ENCODE measurements around the gene ETS1. TPM values are rescaled to one million over a fixed set of nuclear protein-coding genes. Genes with fewer than 3 reads are reported as not detected.

ETS1 gene
- polyA plus RNA-seq, 1 donor from 2014 or later, result 0.42 TPM

GRCh38 chr11:128599729-128600128 is 12.4 kb upstream of the ETS1 start:
- Histone ChIP-seq H3K79me2 (replicated peaks; ENCODE audit: insufficient read depth, low read length) (no peaks in the 10 kb centered on the region), H3K4me3 (ENCODE audit: low read length) (no peak overlapping the region)

GRCh38 chr11:128598506-128599150 is 11.3 kb upstream of the ETS1 start:
- H3K9ac ChIP-seq (ENCODE audit: low read length), result no peak overlapping the region
- no peak overlapping the region for H2AFZ ChIP-seq (ENCODE audit: low read depth, low read length)
- no peaks in the 10 kb centered on the region for H3K36me3 ChIP-seq (ENCODE audit: insufficient read depth, low read length)
- H3F3A ChIP-seq (ENCODE audit: insufficient read depth, low read length, poor library complexity, severe bottlenecking), result no peaks in the 10 kb centered on the region
- no peaks in the 10 kb centered on the region for H3K79me2 ChIP-seq (replicated peaks; ENCODE audit: insufficient read depth, low read length)
- no peak for TF ChIP-seq MXI1 (conservative IDR thresholded peaks at IDR 0.05; ENCODE audit: poor library complexity, severe bottlenecking)
- no peak for TF ChIP-seq EZH2 (IDR thresholded peaks at IDR 0.05; ENCODE audit: borderline replicate concordance, insufficient read depth, low read length, poor library complexity, severe bottlenecking)
- TF ChIP-seq TAF1 (IDR thresholded peaks at IDR 0.05; ENCODE audit: low read depth), result no peak
- no peak for TF ChIP-seq RAD21 (conservative IDR thresholded peaks at IDR 0.05)
- no peaks in the 10 kb centered on the region for H3K9me2 ChIP-seq (ENCODE audit: insufficient read depth, low read length)
- H3K4me3 ChIP-seq (ENCODE audit: low read length), result no peak overlapping the region
- H3K9me3 ChIP-seq (ENCODE audit: low read length), result no peaks in the 10 kb centered on the region
- no peak overlapping the region for H3K27ac ChIP-seq (ENCODE audit: low read length)
- H4K20me1 ChIP-seq (ENCODE audit: insufficient read depth), result no peaks in the 10 kb centered on the region
- H3K4me2 ChIP-seq (ENCODE audit: low read length), result no peak overlapping the region
- H3K27me3 ChIP-seq (ENCODE audit: insufficient read depth, low read depth, low read length), result no peaks in the 10 kb centered on the region

More at GRCh38 chr11:128599729-128600128, 12.4 kb upstream of the ETS1 start:
- H3K36me3 ChIP-seq (ENCODE audit: insufficient read depth, low read length), result no peaks in the 10 kb centered on the region
- H3K4me2 ChIP-seq (ENCODE audit: low read length), result no peak overlapping the region
- TF ChIP-seq POLR2AphosphoS5 (IDR thresholded peaks at IDR 0.05) (no peak), RAD21 (conservative IDR thresholded peaks at IDR 0.05) (no peak), TAF1 (IDR thresholded peaks at IDR 0.05; ENCODE audit: low read depth) (no peak), EP300 (conservative IDR thresholded peaks at IDR 0.05; ENCODE audit: poor library complexity, severe bottlenecking) (no peak), REST (IDR thresholded peaks at IDR 0.05; ENCODE audit: borderline replicate concordance) (no peak), EZH2 (IDR thresholded peaks at IDR 0.05; ENCODE audit: borderline replicate concordance, insufficient read depth, low read length, poor library complexity, severe bottlenecking) (no peak), SMC3 (conservative IDR thresholded peaks at IDR 0.05; ENCODE audit: poor library complexity) (no peak), CTCF (IDR thresholded peaks at IDR 0.05; ENCODE audit: poor library complexity, severe bottlenecking) (no peak), MXI1 (conservative IDR thresholded peaks at IDR 0.05; ENCODE audit: poor library complexity, severe bottlenecking) (no peak)
- no peaks in the 10 kb centered on the region for H4K20me1 ChIP-seq (ENCODE audit: insufficient read depth)
- H3K9me3 ChIP-seq (ENCODE audit: low read length), result no peaks in the 10 kb centered on the region
- H2AFZ ChIP-seq (ENCODE audit: low read depth, low read length), result no peak overlapping the region
- no peaks in the 10 kb centered on the region for H3F3A ChIP-seq (ENCODE audit: insufficient read depth, low read length, poor library complexity, severe bottlenecking)
- no peaks in the 10 kb centered on the region for H3K9me2 ChIP-seq (ENCODE audit: insufficient read depth, low read length)
- no peaks in the 10 kb centered on the region for H3K27me3 ChIP-seq (ENCODE audit: insufficient read depth, low read depth, low read length)
- H3K27ac ChIP-seq (ENCODE audit: low read length), result no peak overlapping the region
- H3K9ac ChIP-seq (ENCODE audit: low read length), result no peak overlapping the region
